Coronary artery (tissue), 2 donors: ENCODE measurements around the gene RNASEH2A.
A peak's percentile ranks its signal among the peaks of the same experiment; 100 is the strongest.
"Not testable (repeated sequence)": the region's sequence is repeated elsewhere in the genome, so short reads cannot be mapped to it uniquely, and the experiment has no call there.

Experiments
- DNase-seq: peaks from one replicate; pipeline ENCODE4 v3.0.0-alpha.2; 2017; ENCODE audit warnings: low spot score
- H3K27ac ChIP-seq, 2 donors: fragments of 200-600 bp; sonication (generic); one replicate each; pipeline ENCODE4 v1.5.1; 2016 to 2019
- H3K4me3 ChIP-seq: fragments of 200-600 bp; sonication (generic); 2 replicates; pipeline ENCODE4 v1.5.1; 2016; ENCODE audit warnings: mild to moderate bottlenecking, moderate library complexity
- TF ChIP-seq, protein P1 (sequence below): fragments of 200-600 bp; sonication (generic); IDR thresholded peaks from one replicate; pipeline ENCODE4 v1.5.1; 2019; ENCODE audit warnings: antibody characterized with exemption

RNASEH2A gene

DNA sequence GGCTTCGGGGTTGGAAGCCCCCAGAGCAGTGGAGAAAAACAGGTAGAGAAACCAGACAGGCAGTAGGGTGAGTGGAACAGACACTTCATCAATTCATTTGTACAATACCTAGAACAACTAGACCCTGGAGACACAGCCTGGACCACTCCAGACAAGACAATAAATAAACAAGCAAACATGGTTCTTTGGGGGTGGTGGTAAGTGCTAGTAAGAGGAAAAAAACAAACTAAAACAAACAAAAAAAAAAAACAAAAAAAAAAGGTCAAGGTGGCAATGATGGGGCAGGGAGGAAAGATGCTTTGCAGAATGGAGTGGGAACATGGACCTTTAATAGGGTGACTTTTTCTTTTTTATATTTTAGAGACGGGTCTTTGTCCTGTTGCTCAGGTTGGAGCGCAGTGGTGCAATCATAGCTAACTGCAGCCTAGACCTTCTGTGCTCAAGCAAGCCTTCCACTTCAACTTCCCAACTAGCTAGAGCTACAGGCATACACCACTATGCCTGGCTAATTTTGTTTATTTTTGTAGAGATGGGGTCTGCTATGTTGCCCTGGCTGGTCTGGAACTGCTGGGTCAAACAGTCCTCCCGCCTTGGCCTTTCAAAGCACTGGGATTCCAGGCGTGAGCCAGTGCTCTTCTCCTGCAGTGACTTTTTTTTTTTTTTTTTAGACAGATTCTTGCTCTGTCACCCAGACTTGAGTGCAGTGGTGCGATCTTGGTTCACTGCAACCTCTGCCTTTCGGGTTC, 12.0 kb upstream of the RNASEH2A start:
- H3K27ac ChIP-seq = peak overlapping the region; percentile 97 to 99
- TF ChIP-seq, protein P1, sequence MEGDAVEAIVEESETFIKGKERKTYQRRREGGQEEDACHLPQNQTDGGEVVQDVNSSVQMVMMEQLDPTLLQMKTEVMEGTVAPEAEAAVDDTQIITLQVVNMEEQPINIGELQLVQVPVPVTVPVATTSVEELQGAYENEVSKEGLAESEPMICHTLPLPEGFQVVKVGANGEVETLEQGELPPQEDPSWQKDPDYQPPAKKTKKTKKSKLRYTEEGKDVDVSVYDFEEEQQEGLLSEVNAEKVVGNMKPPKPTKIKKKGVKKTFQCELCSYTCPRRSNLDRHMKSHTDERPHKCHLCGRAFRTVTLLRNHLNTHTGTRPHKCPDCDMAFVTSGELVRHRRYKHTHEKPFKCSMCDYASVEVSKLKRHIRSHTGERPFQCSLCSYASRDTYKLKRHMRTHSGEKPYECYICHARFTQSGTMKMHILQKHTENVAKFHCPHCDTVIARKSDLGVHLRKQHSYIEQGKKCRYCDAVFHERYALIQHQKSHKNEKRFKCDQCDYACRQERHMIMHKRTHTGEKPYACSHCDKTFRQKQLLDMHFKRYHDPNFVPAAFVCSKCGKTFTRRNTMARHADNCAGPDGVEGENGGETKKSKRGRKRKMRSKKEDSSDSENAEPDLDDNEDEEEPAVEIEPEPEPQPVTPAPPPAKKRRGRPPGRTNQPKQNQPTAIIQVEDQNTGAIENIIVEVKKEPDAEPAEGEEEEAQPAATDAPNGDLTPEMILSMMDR = no peak
- peak; percentile 76 for DNase-seq
- H3K4me3 ChIP-seq = peak overlapping the region; percentile 97

DNA sequence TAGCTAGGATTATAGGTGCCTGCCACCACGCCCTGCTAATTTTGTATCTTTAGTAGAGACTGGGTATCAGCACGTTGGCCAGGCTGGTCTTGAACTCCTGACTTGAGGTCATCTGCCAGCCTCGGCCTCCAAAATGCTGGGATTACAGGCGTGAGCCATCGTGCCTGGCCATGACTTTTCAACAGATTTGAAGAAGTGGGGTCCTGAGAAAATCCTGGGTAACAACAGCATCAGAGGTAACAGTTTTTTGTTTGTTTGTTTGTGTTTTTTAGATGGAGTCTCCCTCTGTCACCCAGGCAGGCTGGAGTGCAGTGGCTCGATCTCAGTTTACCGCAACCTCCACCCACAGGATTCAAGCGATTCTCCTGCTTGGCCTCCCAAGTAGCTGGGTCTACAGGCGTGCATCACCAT, 11.4 kb upstream of the RNASEH2A start:
- TF ChIP-seq, protein P1 = no peak
- DNase-seq = peak; percentile 78
- Histone ChIP-seq H3K27ac (no peak overlapping the region), H3K4me3 (no peak overlapping the region)

DNA sequence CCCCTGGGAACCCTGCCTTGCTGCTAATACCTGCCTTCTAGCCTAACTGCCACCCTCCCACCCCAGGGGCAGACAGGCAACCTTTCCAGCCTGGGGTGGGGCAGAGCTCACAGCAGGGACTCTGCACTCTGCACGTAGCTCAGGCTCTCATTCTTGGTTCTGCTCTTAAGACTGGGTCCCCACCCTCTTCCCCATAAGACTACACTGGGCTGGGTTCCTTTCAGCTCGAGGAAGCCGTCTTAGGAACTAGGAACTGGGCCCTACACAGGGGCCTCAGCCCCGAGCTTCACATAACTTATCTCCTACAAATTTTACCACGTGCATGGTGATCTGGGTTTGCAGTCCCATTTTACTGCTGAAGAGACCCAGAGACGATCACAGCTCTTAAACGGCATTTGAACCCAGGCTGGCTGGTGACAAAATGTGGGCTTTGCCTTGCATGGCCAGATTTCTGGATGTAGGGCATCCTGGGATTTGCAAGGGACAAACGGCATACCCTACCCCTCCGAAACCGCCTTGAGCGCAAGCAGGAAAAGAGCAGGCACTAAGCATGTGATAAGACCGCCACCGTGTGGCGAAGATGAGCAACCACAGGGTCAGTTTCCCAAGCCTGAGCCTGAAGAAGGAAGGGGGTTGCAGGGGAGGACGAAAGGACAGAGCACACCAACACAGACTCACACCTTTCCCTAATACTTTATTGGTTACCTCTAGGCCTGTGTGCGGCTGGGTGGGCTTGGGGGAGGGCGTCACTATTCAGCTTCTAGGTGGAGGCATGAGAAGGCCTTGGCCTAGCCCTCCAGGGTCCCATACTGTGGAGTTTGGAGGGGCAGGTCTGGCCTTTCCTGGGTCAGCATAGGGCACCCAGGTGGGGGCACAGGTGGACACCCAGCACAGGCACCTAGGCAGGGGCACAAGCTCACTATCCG, 10.0 kb upstream of the RNASEH2A start:
- no peak overlapping the region for H3K4me3 ChIP-seq

DNA sequence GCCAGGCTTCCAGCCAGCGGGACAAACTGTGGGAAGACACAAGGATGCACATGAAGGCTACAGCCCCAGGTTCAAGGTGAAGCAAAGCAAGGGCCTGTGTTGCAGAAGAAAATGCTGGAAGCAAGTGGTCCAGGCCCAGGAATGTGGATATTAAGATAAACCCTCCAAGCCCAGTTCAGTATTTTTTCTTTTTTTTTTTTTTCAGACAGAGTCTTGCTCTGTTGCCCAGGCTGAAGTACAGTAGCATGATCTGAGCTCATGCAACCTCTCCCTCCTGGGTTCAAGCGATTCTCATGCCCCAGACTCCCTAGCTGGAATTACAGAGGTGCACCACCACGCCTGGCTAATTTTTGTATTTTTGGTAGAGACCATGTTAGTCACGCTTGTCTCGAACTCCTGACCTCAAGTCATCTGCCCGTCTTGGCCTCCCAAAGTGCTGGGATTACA, 9.2 kb upstream of the RNASEH2A start:
- Histone ChIP-seq H3K4me3 (no peak overlapping the region), H3K27ac (no peak overlapping the region)
- no peak for DNase-seq
- TF ChIP-seq, protein P1 = no peak

More for the DNA sequence above, 10.0 kb upstream of the RNASEH2A start:
- peak overlapping the region; percentile 18 to 82 for H3K27ac ChIP-seq
- TF ChIP-seq, protein P1 = peak; percentile 80
- peak; percentile 89 for DNase-seq

DNA sequence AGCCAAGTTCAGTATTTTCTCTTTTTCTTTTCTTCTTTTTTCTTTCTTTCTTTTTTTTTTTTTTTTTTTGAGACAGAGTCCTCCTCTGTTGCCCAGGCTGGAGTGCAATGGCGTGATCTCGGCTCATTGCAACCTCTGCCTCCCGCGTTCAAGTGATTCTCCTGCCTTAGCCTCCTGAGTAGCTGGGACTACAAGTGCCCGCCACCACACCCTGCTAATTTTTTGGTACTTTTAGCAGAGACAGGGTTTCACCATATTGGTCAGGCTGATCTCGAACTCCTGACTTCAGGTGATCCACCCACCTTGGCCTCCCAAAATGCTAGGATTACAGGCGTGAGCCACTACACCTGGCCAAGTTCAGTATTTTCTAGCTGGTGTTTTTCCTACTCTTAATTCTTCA, 8.8 kb upstream of the RNASEH2A start:
- DNase-seq = not testable (repeated sequence)

DNA sequence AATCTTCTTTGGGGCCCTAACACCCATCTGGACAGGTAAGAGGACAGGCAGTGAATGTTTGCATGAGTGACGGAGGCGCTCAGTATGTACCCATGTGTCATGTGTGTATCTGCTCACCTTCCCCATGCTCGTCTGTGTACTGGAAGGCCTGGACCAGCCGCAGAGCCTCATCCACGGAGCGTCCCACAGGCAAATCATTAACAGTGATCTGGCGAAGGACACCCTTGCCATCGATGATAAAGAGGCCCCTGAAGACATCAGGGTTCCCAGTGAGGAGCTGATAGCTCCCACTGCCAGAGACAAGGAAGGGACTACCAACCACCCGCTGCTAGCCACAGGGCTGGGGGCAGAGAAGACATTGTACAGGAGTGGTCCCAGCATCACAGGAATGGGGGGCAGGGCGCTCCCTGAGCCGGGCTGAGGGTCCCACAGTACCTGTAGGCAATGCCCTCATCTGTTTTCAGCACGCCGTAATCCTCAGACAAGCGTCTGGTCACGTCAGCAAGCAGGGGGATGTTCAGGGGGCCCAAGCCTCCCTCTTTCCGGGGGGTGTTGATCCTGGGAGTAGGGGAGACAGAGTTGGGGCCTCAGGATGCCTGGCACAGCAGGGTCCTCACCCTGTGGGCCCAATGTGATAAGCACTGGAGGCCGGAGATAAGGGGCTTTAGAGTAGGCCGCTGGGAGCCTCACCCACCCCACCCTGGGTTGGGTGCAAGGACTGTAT, 6.5 kb upstream of the RNASEH2A start:
- DNase-seq = no peak
- TF ChIP-seq, protein P1 = no peak
- no peak overlapping the region for H3K4me3 ChIP-seq
- H3K27ac ChIP-seq = no peak overlapping the region

More for the DNA sequence above, 8.8 kb upstream of the RNASEH2A start:
- H3K4me3 ChIP-seq, H3K27ac ChIP-seq: not testable (repeated sequence)

DNA sequence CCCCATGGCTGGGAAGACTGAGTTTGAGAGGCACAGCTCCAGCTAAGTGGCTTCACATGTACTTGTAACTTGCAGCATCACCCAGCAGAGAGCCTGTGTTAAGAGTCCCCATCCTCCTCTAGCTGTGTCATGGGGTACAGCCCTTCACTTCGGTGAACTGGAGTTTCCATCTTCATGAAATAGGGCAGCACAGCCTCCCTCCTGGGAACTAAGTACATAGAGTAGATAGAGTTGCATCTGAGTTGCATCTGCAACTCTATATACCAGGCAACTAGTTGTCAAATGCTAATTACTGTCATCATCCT, 6.0 kb upstream of the RNASEH2A start:
- TF ChIP-seq, protein P1 = no peak
- Histone ChIP-seq H3K27ac (no peak overlapping the region), H3K4me3 (peak overlapping the region; percentile 81)
- DNase-seq = no peak
